Measurements from ENCODE around the gene ATXN7. TPM values are rescaled to one million over a fixed set of nuclear protein-coding genes. Genes with fewer than 3 reads are reported as not detected.

The ATXN7 gene
- polyA plus RNA-seq, 1 donor from 2014 or later = 6.7 TPM

DNA sequence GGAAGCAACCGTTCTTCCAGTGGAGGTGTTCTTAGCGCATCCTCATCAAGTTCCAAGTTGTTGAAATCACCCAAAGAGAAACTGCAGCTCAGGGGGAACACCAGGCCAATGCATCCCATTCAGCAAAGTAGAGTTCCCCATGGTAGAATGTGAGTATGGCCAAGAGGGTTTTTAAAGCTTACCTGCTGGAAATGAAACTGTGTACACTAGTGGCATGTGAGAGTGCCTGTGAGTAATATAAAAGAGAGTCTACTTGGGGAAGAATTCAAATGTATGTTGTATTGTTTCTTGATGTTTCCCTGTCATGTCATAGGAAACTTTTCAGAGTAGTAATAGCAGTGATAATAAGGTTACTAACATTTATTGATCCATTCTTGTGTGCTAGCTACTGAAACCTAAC, 116.4 kb downstream of the ATXN7 start:
- Histone ChIP-seq H3K9ac (ENCODE audit: low read length) (no peak overlapping the region), H3K4me2 (ENCODE audit: low read length) (no peak overlapping the region), H4K20me1 (ENCODE audit: insufficient read depth) (no peaks in the 10 kb centered on the region), H3K79me2 (replicated peaks; ENCODE audit: insufficient read depth, low read length) (no peaks in the 10 kb centered on the region), H3K27ac (ENCODE audit: low read length) (no peak overlapping the region), H3K27me3 (ENCODE audit: insufficient read depth, low read depth, low read length) (no peaks in the 10 kb centered on the region), H3K4me3 (ENCODE audit: low read length) (no peak overlapping the region), H3K9me2 (ENCODE audit: insufficient read depth, low read length) (no peaks in the 10 kb centered on the region), H3K36me3 (ENCODE audit: insufficient read depth, low read length) (no peaks in the 10 kb centered on the region), H3F3A (ENCODE audit: insufficient read depth, low read length, poor library complexity, severe bottlenecking) (no peaks in the 10 kb centered on the region), H3K9me3 (ENCODE audit: low read length) (no peaks in the 10 kb centered on the region), H2AFZ (ENCODE audit: low read depth, low read length) (no peak overlapping the region)
- no peak for TF ChIP-seq RAD21 (conservative IDR thresholded peaks at IDR 0.05)
- TF ChIP-seq EZH2 (IDR thresholded peaks at IDR 0.05; ENCODE audit: borderline replicate concordance, insufficient read depth, low read length, poor library complexity, severe bottlenecking) = no peak
- no peak for TF ChIP-seq SMC3 (conservative IDR thresholded peaks at IDR 0.05; ENCODE audit: poor library complexity)
- no peak for TF ChIP-seq MXI1 (conservative IDR thresholded peaks at IDR 0.05; ENCODE audit: poor library complexity, severe bottlenecking)
- TF ChIP-seq, protein P1, sequence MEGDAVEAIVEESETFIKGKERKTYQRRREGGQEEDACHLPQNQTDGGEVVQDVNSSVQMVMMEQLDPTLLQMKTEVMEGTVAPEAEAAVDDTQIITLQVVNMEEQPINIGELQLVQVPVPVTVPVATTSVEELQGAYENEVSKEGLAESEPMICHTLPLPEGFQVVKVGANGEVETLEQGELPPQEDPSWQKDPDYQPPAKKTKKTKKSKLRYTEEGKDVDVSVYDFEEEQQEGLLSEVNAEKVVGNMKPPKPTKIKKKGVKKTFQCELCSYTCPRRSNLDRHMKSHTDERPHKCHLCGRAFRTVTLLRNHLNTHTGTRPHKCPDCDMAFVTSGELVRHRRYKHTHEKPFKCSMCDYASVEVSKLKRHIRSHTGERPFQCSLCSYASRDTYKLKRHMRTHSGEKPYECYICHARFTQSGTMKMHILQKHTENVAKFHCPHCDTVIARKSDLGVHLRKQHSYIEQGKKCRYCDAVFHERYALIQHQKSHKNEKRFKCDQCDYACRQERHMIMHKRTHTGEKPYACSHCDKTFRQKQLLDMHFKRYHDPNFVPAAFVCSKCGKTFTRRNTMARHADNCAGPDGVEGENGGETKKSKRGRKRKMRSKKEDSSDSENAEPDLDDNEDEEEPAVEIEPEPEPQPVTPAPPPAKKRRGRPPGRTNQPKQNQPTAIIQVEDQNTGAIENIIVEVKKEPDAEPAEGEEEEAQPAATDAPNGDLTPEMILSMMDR (IDR thresholded peaks at IDR 0.05; ENCODE audit: poor library complexity, severe bottlenecking) = no peak
- no peak for TF ChIP-seq TAF1 (IDR thresholded peaks at IDR 0.05; ENCODE audit: low read depth)
- TF ChIP-seq, protein P2, sequence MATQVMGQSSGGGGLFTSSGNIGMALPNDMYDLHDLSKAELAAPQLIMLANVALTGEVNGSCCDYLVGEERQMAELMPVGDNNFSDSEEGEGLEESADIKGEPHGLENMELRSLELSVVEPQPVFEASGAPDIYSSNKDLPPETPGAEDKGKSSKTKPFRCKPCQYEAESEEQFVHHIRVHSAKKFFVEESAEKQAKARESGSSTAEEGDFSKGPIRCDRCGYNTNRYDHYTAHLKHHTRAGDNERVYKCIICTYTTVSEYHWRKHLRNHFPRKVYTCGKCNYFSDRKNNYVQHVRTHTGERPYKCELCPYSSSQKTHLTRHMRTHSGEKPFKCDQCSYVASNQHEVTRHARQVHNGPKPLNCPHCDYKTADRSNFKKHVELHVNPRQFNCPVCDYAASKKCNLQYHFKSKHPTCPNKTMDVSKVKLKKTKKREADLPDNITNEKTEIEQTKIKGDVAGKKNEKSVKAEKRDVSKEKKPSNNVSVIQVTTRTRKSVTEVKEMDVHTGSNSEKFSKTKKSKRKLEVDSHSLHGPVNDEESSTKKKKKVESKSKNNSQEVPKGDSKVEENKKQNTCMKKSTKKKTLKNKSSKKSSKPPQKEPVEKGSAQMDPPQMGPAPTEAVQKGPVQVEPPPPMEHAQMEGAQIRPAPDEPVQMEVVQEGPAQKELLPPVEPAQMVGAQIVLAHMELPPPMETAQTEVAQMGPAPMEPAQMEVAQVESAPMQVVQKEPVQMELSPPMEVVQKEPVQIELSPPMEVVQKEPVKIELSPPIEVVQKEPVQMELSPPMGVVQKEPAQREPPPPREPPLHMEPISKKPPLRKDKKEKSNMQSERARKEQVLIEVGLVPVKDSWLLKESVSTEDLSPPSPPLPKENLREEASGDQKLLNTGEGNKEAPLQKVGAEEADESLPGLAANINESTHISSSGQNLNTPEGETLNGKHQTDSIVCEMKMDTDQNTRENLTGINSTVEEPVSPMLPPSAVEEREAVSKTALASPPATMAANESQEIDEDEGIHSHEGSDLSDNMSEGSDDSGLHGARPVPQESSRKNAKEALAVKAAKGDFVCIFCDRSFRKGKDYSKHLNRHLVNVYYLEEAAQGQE (IDR thresholded peaks at IDR 0.05; ENCODE audit: borderline replicate concordance) = no peak
- no peak for TF ChIP-seq EP300 (conservative IDR thresholded peaks at IDR 0.05; ENCODE audit: poor library complexity, severe bottlenecking)
- no peak for TF ChIP-seq POLR2AphosphoS5 (IDR thresholded peaks at IDR 0.05)

DNA sequence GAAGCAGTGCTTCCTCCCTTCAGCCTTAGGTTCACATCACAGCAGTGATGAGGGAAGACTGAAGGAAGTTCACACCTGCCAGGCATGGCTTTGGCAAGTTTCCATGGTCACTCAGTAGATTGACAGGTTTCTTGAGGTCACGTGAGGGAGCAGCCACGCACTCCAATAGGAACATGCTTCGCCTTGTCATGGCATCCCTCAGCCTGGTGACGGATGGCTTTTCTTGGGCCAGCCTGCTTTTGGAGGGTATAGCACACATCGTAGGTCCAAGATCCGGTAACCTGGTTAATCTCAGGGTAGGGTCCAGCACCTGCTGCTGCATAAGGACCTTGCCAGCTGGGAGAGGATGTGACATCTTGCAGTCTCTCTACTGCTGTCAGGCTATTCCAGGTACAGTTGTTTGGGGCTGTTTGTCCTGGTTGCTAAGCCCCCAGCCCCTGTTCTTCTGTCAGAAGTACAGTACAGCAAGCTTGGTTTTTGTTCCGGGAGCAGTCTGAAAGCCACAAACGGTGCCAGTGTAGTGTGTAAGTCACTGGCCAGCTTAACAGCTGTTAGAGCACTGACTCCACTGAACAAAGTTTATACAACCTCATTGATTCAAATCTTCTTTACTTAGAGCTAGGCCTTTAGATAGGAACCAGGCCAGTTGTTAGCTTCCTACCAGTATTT, 117.3 kb downstream of the ATXN7 start:
- Histone ChIP-seq H3K4me3 (ENCODE audit: low read length) (no peak overlapping the region), H3K9me3 (ENCODE audit: low read length) (no peaks in the 10 kb centered on the region), H3K27me3 (ENCODE audit: insufficient read depth, low read depth, low read length) (no peaks in the 10 kb centered on the region), H3K27ac (ENCODE audit: low read length) (no peak overlapping the region), H3K79me2 (replicated peaks; ENCODE audit: insufficient read depth, low read length) (no peaks in the 10 kb centered on the region), H3K9me2 (ENCODE audit: insufficient read depth, low read length) (no peaks in the 10 kb centered on the region), H3K36me3 (ENCODE audit: insufficient read depth, low read length) (no peaks in the 10 kb centered on the region), H3K4me2 (ENCODE audit: low read length) (no peak overlapping the region), H4K20me1 (ENCODE audit: insufficient read depth) (no peaks in the 10 kb centered on the region), H2AFZ (ENCODE audit: low read depth, low read length) (no peak overlapping the region), H3K9ac (ENCODE audit: low read length) (no peak overlapping the region), H3F3A (ENCODE audit: insufficient read depth, low read length, poor library complexity, severe bottlenecking) (no peaks in the 10 kb centered on the region)
- TF ChIP-seq EP300 (conservative IDR thresholded peaks at IDR 0.05; ENCODE audit: poor library complexity, severe bottlenecking) = no peak
- TF ChIP-seq, protein P1 (IDR thresholded peaks at IDR 0.05; ENCODE audit: poor library complexity, severe bottlenecking) = no peak
- TF ChIP-seq EZH2 (IDR thresholded peaks at IDR 0.05; ENCODE audit: borderline replicate concordance, insufficient read depth, low read length, poor library complexity, severe bottlenecking) = no peak
- no peak for TF ChIP-seq TAF1 (IDR thresholded peaks at IDR 0.05; ENCODE audit: low read depth)
- TF ChIP-seq RAD21 (conservative IDR thresholded peaks at IDR 0.05) = no peak
- no peak for TF ChIP-seq SMC3 (conservative IDR thresholded peaks at IDR 0.05; ENCODE audit: poor library complexity)
- TF ChIP-seq, protein P2 (IDR thresholded peaks at IDR 0.05; ENCODE audit: borderline replicate concordance) = no peak
- no peak for TF ChIP-seq MXI1 (conservative IDR thresholded peaks at IDR 0.05; ENCODE audit: poor library complexity, severe bottlenecking)
- no peak for TF ChIP-seq POLR2AphosphoS5 (IDR thresholded peaks at IDR 0.05)
